ENCODE results near the gene LRMDA. TPM values are rescaled to one million over a fixed set of nuclear protein-coding genes. Genes with fewer than 3 reads are reported as not detected.

Gene LRMDA
- total and polyA plus RNA-seq, 2 of the 4 experiments (the other 2 are of a cell fraction) = 0.07 TPM; not detected in 1

DNA sequence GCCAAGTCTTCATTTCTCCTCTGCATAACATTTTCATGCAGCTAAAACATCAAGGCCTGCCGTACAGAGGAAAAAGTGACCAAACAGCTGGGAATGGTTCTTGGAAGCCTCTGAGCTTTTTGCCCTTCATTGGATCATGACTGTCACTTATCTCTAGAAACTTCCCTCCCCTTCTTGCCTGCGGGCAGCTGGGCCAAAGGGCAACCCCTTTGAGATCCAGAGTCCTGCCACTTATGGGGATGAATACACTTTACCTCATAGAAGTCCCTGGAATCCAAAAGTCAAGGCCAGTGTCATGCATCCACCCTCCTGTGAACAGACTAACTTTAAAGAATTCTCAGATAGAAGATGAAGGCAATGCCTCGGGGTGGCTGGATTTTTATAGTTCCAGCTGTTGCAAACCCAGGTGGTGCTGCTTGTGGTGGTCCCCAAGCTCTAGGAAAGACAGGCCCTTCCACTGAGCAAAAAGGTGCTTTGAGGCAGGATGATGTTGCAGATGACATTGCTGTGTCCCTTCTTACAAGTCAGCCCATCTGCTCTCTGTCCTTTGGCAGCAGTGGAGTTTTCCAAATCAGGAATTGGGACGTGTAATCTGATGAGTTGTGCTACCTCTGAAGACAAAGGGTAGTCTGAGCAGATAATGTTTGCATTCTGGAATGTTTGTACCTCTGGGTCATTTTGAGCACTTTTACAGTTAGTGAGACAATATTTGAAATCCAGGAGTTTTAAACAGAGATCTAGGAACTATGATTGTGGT lies 64.2 kb downstream of the LRMDA start (continued):
- TF ChIP-seq SMC3 (IDR thresholded peaks at IDR 0.05; ENCODE audit: low read depth, low read length) = no peak

DNA sequence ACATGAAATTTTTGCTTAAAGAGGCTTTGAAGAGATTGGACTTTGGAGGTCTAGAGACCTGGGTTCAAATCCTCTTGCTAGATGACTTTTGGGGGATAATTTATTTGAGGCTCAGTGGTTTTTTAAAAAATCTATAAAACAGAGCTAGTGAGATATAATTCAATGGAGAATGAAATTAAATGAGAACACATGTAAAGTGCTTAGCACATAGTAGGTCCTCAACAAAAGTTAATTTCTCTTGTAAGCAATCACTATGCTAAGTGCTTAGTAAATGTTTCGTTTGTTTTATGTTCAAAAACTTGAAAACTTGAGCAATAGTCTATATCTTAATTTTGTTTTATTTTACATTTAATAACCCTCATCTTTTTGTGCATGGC lies 64.8 kb downstream of the LRMDA start:
- no peak overlapping the region for H2BK20ac ChIP-seq (ENCODE audit: low read depth, low read length)
- H3K27ac ChIP-seq (ENCODE audit: insufficient read depth, low read length) = no peak overlapping the region
- H2BK15ac ChIP-seq (ENCODE audit: low read depth, low read length) = no peak overlapping the region
- DNase-seq = no peak
- H3K9me1 ChIP-seq (ENCODE audit: insufficient read depth, low read length) = no peaks in the 10 kb centered on the region
- H3K4me3 ChIP-seq (ENCODE audit: insufficient read depth, low read depth, low read length) = no peak overlapping the region
- no peak overlapping the region for H4K8ac ChIP-seq (ENCODE audit: low read depth in 2 of 2, low read length in 2 of 2)
- H3K4ac ChIP-seq (ENCODE audit: low read depth, low read length) = no peak overlapping the region
- H2AK9ac ChIP-seq (replicated peaks; ENCODE audit: low read depth, low read length, poor library complexity) = no peak overlapping the region
- intact Hi-C loops (cut with micrococcal nuclease) (no loop called here), dilution Hi-C loops (cut with HindIII; ENCODE audit: low sequenced_read_pairs, unreplicated experiment) (no loop called here), in situ Hi-C loops (cut with MboI; ENCODE audit: low sequenced_read_pairs) (no loop called here)
- POLR2A ChIA-PET (ENCODE audit: unreplicated experiment) = no interaction called here
- no peak overlapping the region for H3K56ac ChIP-seq (ENCODE audit: extremely low read depth, insufficient read depth, low read length)
- H2AFZ ChIP-seq (replicated peaks; ENCODE audit: low read length, poor library complexity) = no peak overlapping the region
- H3K14ac ChIP-seq (replicated peaks; ENCODE audit: low read depth, low read length) = no peak overlapping the region
- no CpG with 5 or more reads among the region's 1 CpG for WGBS, 2 experiments (ENCODE audit: extremely low coverage in 2 of 2, insufficient read length in 1 of 2)
- no peak overlapping the region for H3K9ac ChIP-seq (ENCODE audit: low read depth, low read length)
- no peak for TF ChIP-seq POLR2A (IDR thresholded peaks at IDR 0.05; ENCODE audit: low read depth, low read length)
- TF ChIP-seq, protein P1, sequence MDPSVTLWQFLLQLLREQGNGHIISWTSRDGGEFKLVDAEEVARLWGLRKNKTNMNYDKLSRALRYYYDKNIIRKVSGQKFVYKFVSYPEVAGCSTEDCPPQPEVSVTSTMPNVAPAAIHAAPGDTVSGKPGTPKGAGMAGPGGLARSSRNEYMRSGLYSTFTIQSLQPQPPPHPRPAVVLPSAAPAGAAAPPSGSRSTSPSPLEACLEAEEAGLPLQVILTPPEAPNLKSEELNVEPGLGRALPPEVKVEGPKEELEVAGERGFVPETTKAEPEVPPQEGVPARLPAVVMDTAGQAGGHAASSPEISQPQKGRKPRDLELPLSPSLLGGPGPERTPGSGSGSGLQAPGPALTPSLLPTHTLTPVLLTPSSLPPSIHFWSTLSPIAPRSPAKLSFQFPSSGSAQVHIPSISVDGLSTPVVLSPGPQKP (IDR thresholded peaks at IDR 0.05; ENCODE audit: borderline replicate concordance, low read depth, low read length) = no peak
- H3K4me2 ChIP-seq (ENCODE audit: low read depth, low read length) = no peak overlapping the region
- H4K5ac ChIP-seq (ENCODE audit: low read depth, low read length) = no peak overlapping the region
- H3K4me1 ChIP-seq (ENCODE audit: control insufficient read depth, insufficient read depth, low read length) = peaks cover 2% of the 10 kb centered on the region; the same call in 1 of the 2 replicates
- H3K9me3 ChIP-seq (ENCODE audit: control insufficient read depth, insufficient read depth, low read length) = no peaks in the 10 kb centered on the region
- no peaks in the 10 kb centered on the region for H3K36me3 ChIP-seq (ENCODE audit: control insufficient read depth, insufficient read depth, low read length)
- no peaks in the 10 kb centered on the region for H4K20me1 ChIP-seq (ENCODE audit: insufficient read depth, low read length)
- peaks cover 4% of the 10 kb centered on the region; the same call in 1 of the 2 replicates for H3K27me3 ChIP-seq (ENCODE audit: control insufficient read depth, insufficient read depth, low read length)
- H3K23ac ChIP-seq (ENCODE audit: low read depth, low read length) = no peak overlapping the region
- H2BK5ac ChIP-seq (ENCODE audit: low read depth, low read length, poor library complexity, severe bottlenecking) = no peak overlapping the region
- no peak overlapping the region for H2AK5ac ChIP-seq (ENCODE audit: low read depth, low read length)
- no peak overlapping the region for H4K91ac ChIP-seq (ENCODE audit: insufficient read depth, low read depth, low read length)
- CTCF ChIA-PET = no interaction called here
- no peaks in the 10 kb centered on the region for H3K79me1 ChIP-seq (ENCODE audit: low read depth in 1 of 2, low read length in 2 of 2)
- BruUV-seq (replicated peaks) = no TSS peak
- ATAC-seq (ENCODE audit: low read depth) = no peak
- no peak overlapping the region for H3K18ac ChIP-seq (ENCODE audit: low read depth, low read length)
- no peak overlapping the region for H2BK120ac ChIP-seq (ENCODE audit: low read depth, low read length)

Measured in IMR-90 (cell line).